ENCODE data around the gene NRCAM.
A peak's percentile ranks its signal among the peaks of the same experiment; 100 is the strongest.
"Not testable (repeated sequence)": the region's sequence is repeated elsewhere in the genome, so short reads cannot be mapped to it uniquely, and the experiment has no call there.

NRCAM gene

GRCh38 chr7:108270385-108271015 lies 185.7 kb downstream of the NRCAM start:
- peak; percentile 16 for DNase-seq

GRCh38 chr7:108268200-108268820 lies 187.9 kb downstream of the NRCAM start:
- DNase-seq, result no peak

- DNase-seq, result no peak
Measured at GRCh38 chr7:108267615-108268014, 188.6 kb downstream of the NRCAM start.

- DNase-seq, result no peak
Measured at GRCh38 chr7:108266491-108266890, 189.7 kb downstream of the NRCAM start.

- DNase-seq, result no peak
Measured at GRCh38 chr7:108266035-108266434, 190.2 kb downstream of the NRCAM start.

GRCh38 chr7:108265007-108265406 lies 191.2 kb downstream of the NRCAM start:
- DNase-seq, result no peak

GRCh38 chr7:108263425-108263824 lies 192.8 kb downstream of the NRCAM start:
- DNase-seq, result no peak

GRCh38 chr7:108261560-108262255 lies 194.5 kb downstream of the NRCAM start:
- no peak for DNase-seq

GRCh38 chr7:108259447-108259846 lies 196.8 kb downstream of the NRCAM start:
- DNase-seq, result not testable (repeated sequence)

- no peak for DNase-seq
Measured at GRCh38 chr7:108257954-108258353, 198.3 kb downstream of the NRCAM start.

GRCh38 chr7:108254259-108254658 lies 202.0 kb downstream of the NRCAM start:
- DNase-seq, result no peak

- DNase-seq, result peak; percentile 36
Measured at GRCh38 chr7:108253275-108254044, 202.8 kb downstream of the NRCAM start.

- DNase-seq, result no peak
Measured at GRCh38 chr7:108252177-108252576, 204.1 kb downstream of the NRCAM start.

- DNase-seq, result no peak
Measured at GRCh38 chr7:108251700-108252099, 204.5 kb downstream of the NRCAM start.

- no peak for DNase-seq
Measured at GRCh38 chr7:108249453-108249852, 206.8 kb downstream of the NRCAM start.

GRCh38 chr7:108248821-108249220 lies 207.4 kb downstream of the NRCAM start:
- DNase-seq, result no peak

- no peak for DNase-seq
Measured at GRCh38 chr7:108248418-108248817, 207.8 kb downstream of the NRCAM start.

GRCh38 chr7:108247614-108248013 lies 208.6 kb downstream of the NRCAM start:
- DNase-seq, result no peak

GRCh38 chr7:108246227-108246837 lies 209.9 kb downstream of the NRCAM start:
- peak; percentile 19 for DNase-seq

- no peak for DNase-seq
Measured at GRCh38 chr7:108245523-108246226, 210.6 kb downstream of the NRCAM start.

- no peak for DNase-seq
Measured at GRCh38 chr7:108244110-108244509, 212.1 kb downstream of the NRCAM start.

GRCh38 chr7:108239501-108240225 lies 216.6 kb downstream of the NRCAM start:
- no peak for DNase-seq
